Stimulated activated CD4-positive, alpha-beta T cell treated with anti-CD3 and anti-CD28 coated beads, Interleukin-1b, Interleukin-23, amount 100 ng/mL, for 4 hours (primary cell): Measurements from ENCODE around the gene CDY1.
"Not testable (repeated sequence)": the region's sequence is repeated elsewhere in the genome, so short reads cannot be mapped to it uniquely, and the experiment has no call there.

ENCODE experiments used
- DNase-seq, 2 donors: peaks; one replicate each; pipeline ENCODE4 v3.0.0-alpha.2; 2020; ENCODE audit warnings: low read depth in 2 of 2

The CDY1 gene, protein sequence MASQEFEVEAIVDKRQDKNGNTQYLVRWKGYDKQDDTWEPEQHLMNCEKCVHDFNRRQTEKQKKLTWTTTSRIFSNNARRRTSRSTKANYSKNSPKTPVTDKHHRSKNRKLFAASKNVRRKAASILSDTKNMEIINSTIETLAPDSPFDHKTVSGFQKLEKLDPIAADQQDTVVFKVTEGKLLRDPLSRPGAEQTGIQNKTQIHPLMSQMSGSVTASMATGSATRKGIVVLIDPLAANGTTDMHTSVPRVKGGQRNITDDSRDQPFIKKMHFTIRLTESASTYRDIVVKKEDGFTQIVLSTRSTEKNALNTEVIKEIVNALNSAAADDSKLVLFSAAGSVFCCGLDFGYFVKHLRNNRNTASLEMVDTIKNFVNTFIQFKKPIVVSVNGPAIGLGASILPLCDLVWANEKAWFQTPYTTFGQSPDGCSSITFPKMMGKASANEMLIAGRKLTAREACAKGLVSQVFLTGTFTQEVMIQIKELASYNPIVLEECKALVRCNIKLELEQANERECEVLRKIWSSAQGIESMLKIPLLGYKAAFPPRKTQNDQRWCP

DNA sequence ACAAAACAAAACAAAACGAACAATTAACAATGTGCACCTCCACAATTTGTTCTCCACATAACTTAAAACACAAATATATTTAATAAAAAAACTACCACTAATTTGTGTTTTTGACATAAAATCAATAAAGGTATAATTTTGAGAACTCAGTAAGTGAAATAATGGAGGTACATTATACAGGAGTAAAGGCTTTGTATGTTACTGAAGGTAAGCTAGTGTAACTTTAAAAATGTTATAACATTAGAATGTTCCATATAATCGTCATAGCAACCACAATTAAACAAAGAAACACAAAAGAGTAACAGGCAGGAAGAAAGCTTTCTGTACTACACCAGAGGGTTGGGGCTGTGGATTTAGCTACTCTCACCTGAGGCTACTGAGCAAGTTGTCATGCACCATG lies at the start of gene CDY1:
CDY1 (plus strand) TSS at position 301 of the 400 bp plus-strand sequence. CDS start 326 bp downstream, outside the sequence.
- not testable (repeated sequence) for DNase-seq

DNA sequence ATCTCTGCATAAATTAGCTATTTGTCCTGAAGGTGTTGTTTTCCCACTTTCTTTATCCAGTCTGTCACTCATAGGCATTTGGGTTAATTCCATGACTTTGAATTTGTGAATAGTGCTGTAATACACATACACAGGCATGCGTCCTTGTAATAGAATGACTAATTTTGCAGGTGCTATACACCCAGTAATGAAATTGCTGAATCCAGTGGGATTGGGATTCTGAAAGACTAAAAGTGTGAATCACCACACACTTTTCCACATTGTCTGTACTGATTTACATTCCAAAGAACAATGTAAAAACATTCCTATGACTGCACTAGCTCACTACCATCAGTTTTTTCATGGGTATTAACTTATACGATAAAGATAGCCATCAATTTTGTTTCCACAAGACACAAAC lies 28.6 kb upstream of the CDY1 start:
- DNase-seq = not testable (repeated sequence)

DNA sequence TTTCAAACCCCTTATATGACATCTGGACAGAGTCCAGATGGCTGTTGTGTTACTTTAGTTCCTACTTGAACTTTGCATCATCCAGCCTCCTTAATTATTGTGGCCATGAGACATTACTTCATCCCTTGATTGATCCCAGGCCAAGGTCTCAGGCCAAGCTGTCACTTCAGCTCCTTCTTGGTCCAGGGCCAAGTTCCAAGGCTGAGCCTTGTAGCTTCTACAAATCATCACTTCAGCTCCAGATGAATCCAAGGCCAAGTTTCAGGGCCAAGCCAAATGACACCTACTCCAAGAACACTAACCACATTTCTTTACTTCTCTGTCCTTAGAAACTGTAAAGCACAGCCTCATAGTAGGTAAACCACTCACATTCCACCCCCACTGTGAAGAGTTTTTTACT lies 1.7 kb upstream of the CDY1 start:
- DNase-seq = not testable (repeated sequence)

DNA sequence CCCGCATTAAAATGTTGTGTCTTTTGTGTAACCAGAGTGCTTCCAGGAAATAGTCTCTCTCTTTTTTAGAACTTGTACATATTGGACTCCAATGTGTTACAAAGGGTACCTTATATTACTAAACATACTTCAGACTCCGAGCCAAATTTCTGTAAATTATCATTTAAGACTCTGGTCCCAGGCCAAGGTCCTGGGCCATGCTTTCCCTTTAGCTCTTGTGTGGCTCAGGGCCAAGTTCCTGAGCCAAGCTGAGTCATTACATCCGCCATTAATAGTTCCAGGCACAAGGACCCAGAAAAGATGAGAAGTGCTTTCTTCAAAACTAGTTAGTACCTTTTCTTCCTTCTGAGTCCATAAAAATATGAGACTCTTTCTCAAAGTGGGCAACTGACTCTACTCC lies 4.6 kb downstream of the CDY1 start:
- DNase-seq = not testable (repeated sequence)

DNA sequence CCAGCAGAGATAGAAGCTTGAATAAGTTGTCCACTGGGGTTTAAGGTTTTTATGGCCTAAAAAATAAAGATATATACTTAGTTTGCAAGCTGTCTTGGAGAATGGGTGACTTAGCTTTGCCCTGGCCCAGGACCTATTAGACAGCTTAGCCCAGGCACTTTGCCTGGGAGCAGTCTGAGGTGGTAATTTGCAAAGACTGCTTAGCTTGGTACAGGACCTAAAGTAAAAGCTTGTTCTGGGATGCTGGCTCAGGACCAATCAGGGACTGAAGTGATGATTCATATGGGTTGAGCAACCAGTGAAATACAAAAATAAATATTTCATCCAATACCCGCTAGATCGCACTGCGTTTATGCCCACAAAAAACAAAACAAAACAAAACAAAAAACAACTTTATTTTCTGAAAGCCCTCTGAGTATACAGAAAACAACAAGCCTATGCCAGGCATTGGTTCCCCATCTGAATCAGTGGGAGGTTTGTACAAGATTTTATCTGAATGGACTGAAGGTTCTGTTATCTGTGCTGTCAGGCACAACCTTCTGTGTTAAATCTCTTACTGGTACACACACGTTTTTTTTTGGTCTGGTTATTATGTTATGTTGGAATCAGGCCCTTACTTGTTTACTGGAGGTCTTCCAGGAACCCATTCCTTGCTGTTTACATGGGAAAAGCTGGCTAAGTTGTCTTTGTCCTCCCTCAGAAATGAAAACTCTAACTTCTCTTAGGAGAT lies 8.6 kb downstream of the CDY1 start:
- not testable (repeated sequence) for DNase-seq

DNA sequence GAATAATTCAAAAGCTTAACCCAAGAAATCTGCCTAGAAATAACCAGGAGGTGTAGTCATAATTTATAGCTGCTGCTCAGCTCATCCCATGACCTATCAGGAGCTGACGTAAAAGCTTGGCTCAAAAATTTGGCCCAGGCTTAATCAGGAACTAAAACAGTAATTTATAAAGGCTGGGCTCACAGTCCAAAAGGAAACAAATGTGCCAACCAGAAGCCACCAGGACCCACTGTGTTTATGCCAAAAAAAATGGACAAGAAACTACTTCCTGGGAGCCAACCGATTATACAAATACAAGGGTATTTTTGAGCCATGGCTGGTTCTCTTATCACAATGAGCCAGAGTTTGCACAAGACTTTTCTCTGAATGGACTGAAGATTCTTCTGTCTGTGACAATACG lies 17.9 kb downstream of the CDY1 start:
- not testable (repeated sequence) for DNase-seq

DNA sequence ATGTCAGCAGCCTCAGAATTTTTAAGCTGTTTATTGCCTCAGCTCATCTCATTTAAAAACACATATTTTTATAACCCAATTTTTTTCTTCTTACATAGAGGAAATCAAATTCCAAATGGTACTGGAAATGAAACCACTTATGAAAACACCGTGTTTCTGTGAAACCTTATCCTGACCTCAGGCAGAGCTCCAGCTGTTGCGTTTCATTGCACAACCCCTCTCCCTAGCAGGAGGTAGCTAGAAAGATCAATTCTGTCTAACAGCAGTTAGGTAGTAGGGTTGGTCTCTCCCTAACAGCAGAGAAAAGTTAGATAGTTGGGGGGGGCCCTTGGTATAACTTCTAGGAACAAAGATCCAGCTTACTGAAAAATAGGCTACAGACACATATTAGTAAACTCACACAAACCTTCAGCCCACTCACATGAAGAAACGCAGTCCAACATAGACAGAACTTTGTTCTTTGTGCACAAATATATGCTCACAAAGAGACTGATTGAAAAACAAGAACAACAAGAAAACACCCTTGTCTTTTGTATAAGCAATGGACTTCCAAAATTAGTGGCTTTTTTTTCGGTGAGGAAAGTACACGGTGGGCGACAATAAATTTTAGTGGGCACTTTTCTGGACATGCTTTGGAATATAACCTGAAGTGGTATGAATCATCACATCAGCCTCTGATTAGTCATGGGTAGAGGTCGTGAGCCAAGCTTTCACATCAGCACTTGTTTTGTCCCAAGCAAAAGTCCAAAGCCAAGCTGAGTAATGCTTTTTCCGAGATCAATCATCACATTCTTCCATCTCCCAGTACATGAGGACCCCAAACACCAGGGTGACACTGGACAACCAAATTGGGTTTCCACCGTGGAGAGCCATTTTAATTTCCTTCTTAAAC lies 21.4 kb downstream of the CDY1 start:
- DNase-seq = not testable (repeated sequence)
